ENCODE data around the gene ATG13. TPM values are rescaled to one million over a fixed set of nuclear protein-coding genes. Genes with fewer than 3 reads are reported as not detected.

The ATG13 gene
- total RNA-seq, 1 donor from 2014 or later = 51.3 TPM

DNA sequence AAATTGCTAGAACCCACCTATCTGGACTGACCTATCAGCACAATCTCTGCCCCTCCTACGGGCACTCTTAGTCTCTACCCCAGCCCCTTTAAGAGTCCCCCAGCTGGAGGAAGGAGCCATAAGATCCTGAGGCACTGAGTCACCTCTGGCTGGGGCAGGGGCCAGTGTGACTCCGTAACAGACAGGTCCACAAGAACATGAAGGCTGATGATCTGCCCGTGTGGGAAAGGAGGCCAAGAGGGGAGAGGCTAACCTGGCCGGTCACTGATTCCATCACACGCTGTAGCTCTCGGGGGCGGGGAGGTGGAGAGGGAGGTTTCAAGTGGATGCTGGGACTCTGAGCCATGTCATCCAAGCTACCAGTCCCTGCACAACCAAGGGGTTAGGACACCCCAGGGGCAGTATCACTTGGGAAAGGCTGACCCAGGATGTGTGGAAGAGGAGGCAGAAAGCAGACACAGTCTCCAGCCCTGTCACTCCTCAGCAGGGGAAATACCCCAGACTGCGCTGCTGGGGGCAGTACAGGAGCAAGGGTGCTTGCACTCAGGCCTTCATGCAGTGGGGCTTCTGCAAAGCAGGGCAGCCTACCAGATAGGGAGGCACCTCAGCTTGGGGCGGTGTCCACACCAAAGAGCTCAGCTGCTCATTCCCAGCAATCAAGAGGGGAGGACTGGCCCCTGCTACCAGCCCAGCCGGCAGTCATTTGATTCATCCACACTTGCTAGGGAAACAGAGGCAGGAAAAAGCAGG lies 60.8 kb downstream of the ATG13 start:
- H3K27ac Mint-ChIP-seq (ENCODE audit: unreplicated experiment) = peak overlapping the region; percentile 50
- no peaks in the 10 kb centered on the region for H3K9me3 Mint-ChIP-seq
- H3K36me3 Mint-ChIP-seq (ENCODE audit: low read depth) = no peaks in the 10 kb centered on the region
- peaks cover 4% of the 10 kb centered on the region for H3K4me1 Mint-ChIP-seq
- H3K27me3 Mint-ChIP-seq (ENCODE audit: low read depth) = no peaks in the 10 kb centered on the region
- TF ChIP-seq, protein P1, sequence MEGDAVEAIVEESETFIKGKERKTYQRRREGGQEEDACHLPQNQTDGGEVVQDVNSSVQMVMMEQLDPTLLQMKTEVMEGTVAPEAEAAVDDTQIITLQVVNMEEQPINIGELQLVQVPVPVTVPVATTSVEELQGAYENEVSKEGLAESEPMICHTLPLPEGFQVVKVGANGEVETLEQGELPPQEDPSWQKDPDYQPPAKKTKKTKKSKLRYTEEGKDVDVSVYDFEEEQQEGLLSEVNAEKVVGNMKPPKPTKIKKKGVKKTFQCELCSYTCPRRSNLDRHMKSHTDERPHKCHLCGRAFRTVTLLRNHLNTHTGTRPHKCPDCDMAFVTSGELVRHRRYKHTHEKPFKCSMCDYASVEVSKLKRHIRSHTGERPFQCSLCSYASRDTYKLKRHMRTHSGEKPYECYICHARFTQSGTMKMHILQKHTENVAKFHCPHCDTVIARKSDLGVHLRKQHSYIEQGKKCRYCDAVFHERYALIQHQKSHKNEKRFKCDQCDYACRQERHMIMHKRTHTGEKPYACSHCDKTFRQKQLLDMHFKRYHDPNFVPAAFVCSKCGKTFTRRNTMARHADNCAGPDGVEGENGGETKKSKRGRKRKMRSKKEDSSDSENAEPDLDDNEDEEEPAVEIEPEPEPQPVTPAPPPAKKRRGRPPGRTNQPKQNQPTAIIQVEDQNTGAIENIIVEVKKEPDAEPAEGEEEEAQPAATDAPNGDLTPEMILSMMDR (conservative IDR thresholded peaks at IDR 0.05) = no peak
- DNase-seq (ENCODE audit: low read depth, low spot score) = no peak
- H3K4me3 Mint-ChIP-seq = no peak overlapping the region

DNA sequence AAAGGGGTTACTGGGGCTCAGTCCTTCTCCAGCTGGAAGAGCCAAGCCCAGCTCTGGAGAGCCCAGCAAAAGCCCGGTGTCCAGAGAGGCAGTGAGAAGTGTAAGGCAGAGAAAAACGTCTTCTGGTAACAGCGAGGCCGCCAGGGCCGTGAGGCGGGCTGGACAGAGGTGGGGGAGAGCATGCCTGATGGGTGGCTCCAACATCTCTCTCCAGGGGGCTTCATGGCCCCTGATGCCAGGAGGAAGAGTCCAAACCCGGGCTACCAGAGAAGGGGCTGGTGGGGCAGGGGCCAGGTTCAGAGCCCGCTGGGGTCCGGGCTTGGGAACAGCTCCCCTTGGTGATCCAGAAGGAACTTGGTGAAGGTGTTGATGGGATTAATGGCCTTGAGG lies 61.4 kb downstream of the ATG13 start:
- H3K27me3 Mint-ChIP-seq (ENCODE audit: low read depth) = no peaks in the 10 kb centered on the region
- DNase-seq (ENCODE audit: low read depth, low spot score) = no peak
- no peak overlapping the region for H3K27ac Mint-ChIP-seq (ENCODE audit: unreplicated experiment)
- TF ChIP-seq, protein P1 (conservative IDR thresholded peaks at IDR 0.05) = no peak
- H3K4me1 Mint-ChIP-seq = peaks cover 4% of the 10 kb centered on the region
- H3K4me3 Mint-ChIP-seq = no peak overlapping the region
- H3K9me3 Mint-ChIP-seq = no peaks in the 10 kb centered on the region
- H3K36me3 Mint-ChIP-seq (ENCODE audit: low read depth) = no peaks in the 10 kb centered on the region

DNA sequence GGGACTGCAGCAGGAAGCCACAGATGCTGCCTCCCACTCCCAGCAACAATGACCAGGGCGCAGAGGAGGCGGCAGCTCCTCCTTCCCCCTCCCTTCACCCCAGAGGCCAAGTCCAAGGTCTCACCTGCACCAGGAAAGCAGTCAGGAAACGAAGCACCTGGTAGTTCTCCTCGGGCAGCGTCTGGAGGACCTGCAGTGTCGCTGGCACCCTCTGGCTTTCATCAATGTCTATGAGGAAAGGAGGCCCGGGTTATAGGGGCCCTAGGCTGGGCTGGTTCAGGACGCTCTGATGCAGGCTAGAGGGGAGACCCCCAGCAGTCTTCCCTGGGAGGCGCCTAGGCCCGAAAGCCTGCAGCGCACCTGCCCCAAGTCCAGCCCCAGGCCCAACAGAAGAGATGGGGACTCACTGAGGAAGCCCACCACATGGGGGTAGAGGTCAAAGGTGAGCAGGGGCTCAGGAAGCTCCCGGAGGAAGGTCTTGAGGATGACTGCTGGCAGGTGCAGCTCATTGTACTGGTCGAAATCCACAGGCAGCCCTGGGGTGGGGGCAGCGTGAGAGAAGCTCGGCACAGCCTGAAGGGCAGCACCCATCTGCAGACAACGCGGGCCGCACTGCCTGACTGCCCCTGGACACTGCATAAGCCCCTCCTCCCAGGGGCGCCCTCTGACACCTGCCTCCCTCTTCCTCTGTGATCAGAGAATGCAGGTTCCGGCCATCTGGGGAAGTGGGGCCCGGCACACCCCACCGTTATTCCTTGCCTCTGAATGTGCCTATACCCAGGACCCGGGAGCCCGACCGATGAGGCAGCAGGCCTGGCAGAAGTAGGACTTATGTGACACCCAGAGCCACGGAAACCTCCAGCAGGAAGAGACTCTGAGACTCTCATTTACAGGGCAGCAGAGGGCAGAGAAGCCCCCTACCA lies 62.1 kb downstream of the ATG13 start:
- Mint-ChIP-seq H3K4me1 (peaks cover 4% of the 10 kb centered on the region), H3K9me3 (no peaks in the 10 kb centered on the region), H3K27ac (ENCODE audit: unreplicated experiment) (no peak overlapping the region), H3K36me3 (ENCODE audit: low read depth) (no peaks in the 10 kb centered on the region), H3K4me3 (no peak overlapping the region), H3K27me3 (ENCODE audit: low read depth) (no peaks in the 10 kb centered on the region)
- TF ChIP-seq, protein P1 (conservative IDR thresholded peaks at IDR 0.05) = no peak
- DNase-seq (ENCODE audit: low read depth, low spot score) = no peak

DNA sequence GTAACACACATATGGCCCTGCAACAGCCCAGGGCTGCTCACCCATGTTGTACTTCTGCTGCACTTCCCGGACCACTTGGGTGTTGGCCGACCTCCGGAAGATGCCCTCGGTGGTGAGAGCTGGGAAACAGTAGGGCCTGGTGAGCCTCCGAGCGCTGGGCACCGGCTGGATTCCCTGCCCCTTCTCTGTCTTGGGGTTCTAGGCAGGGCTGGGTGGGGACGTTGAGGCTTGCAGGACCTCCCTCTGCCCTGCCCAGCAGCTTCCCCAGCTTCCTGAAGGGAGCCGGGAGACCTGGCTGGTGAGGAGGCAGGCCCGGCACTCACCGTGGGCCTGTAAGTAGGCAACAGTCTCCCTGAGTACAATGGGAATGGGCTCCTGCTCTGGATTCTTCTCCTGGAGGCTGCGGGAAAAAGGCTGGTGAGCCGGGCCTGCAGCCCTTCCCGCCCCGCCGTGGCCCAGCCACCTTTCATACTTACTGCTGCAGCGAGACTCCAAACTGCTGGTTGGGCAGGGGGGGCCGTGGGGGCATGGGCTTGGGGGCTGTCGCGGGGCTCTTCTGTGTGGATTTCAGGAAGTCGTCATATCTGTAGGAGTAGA lies 62.9 kb downstream of the ATG13 start:
- no peaks in the 10 kb centered on the region for H3K27me3 Mint-ChIP-seq (ENCODE audit: low read depth)
- H3K27ac Mint-ChIP-seq (ENCODE audit: unreplicated experiment) = no peak overlapping the region
- H3K36me3 Mint-ChIP-seq (ENCODE audit: low read depth) = no peaks in the 10 kb centered on the region
- H3K4me1 Mint-ChIP-seq = no peaks in the 10 kb centered on the region
- H3K9me3 Mint-ChIP-seq = no peaks in the 10 kb centered on the region
- H3K4me3 Mint-ChIP-seq = no peak overlapping the region
- TF ChIP-seq, protein P1 (conservative IDR thresholded peaks at IDR 0.05) = no peak
- no peak for DNase-seq (ENCODE audit: low read depth, low spot score)

DNA sequence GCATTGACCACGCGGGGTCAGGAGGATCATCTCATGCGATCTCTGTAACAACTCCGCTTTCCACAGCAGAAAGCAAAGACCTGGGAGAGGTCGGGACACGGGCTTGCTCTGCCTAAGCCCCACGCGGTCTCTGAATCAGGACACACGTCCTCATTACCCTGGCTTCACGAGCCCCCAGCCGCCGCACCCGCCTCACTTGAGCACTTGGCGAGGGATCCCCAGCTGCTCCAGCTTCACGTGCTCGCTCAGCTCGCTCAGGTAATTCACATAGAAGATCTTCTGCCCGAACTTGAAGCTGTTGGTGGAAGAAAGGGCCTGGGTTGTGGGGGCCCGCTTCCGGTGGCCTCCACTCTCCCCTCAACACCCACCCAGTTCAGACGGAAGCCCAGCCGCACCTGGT lies 63.5 kb downstream of the ATG13 start:
- H3K4me1 Mint-ChIP-seq = no peaks in the 10 kb centered on the region
- H3K27ac Mint-ChIP-seq (ENCODE audit: unreplicated experiment) = no peak overlapping the region
- no peaks in the 10 kb centered on the region for H3K9me3 Mint-ChIP-seq
- no peak overlapping the region for H3K4me3 Mint-ChIP-seq
- TF ChIP-seq, protein P1 (conservative IDR thresholded peaks at IDR 0.05) = no peak
- H3K27me3 Mint-ChIP-seq (ENCODE audit: low read depth) = no peaks in the 10 kb centered on the region
- DNase-seq (ENCODE audit: low read depth, low spot score) = no peak
- H3K36me3 Mint-ChIP-seq (ENCODE audit: low read depth) = no peaks in the 10 kb centered on the region

Measured in neural crest cell (in vitro differentiated cells).